ENCODE data around the gene FAM185A.
A peak's percentile ranks its signal among the peaks of the same experiment; 100 is the strongest.
"Not testable (repeated sequence)": the region's sequence is repeated elsewhere in the genome, so short reads cannot be mapped to it uniquely, and the experiment has no call there.

The FAM185A gene

DNA sequence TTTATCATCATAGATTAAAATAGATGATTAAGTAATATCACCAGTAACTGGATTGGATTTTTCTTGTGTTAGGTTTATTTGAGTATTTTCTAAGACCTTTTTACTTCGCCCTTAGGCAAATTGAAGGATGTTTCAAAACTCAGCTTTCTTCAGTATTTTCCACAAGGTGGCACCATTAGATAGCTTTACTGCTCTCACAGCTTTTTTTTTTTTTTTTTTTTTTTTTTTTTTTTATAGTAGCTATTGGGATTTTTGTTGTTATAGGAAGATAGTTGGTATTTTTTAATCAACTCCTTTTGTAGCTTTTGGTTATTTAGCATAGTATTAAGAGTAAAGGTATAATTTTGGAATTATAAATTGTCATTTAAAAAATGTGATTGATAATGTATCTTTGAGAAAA lies 9.4 kb downstream of the FAM185A start:
- H3K27me3 Mint-ChIP-seq (ENCODE audit: low read depth, poor library complexity); DNase-seq; H3K27ac Mint-ChIP-seq; H3K4me1 Mint-ChIP-seq; H3K9me3 Mint-ChIP-seq; H3K4me3 Mint-ChIP-seq; H3K36me3 Mint-ChIP-seq (ENCODE audit: low read depth): not testable (repeated sequence)
- TF ChIP-seq, protein P1, sequence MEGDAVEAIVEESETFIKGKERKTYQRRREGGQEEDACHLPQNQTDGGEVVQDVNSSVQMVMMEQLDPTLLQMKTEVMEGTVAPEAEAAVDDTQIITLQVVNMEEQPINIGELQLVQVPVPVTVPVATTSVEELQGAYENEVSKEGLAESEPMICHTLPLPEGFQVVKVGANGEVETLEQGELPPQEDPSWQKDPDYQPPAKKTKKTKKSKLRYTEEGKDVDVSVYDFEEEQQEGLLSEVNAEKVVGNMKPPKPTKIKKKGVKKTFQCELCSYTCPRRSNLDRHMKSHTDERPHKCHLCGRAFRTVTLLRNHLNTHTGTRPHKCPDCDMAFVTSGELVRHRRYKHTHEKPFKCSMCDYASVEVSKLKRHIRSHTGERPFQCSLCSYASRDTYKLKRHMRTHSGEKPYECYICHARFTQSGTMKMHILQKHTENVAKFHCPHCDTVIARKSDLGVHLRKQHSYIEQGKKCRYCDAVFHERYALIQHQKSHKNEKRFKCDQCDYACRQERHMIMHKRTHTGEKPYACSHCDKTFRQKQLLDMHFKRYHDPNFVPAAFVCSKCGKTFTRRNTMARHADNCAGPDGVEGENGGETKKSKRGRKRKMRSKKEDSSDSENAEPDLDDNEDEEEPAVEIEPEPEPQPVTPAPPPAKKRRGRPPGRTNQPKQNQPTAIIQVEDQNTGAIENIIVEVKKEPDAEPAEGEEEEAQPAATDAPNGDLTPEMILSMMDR (IDR thresholded peaks at IDR 0.05): peak; percentile 43

DNA sequence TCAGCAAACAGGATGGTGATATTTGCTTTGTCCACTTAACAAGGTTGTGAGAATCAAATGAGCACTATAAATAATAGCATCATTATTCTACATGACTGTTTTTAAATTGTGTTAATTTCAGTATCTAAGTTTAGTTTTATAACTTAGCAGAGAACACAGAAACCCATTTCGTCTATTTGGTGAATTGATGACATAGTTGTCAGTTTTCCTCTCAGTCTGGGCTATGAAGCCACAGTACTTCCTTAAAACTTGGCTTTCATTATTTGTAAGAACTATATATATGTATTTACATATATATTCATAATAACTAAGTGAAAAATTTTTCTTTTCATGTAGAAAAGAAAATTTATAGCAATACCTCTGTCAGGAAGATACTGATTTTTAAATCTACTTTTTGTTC lies 11.1 kb downstream of the FAM185A start:
- not testable (repeated sequence) for H3K4me1 Mint-ChIP-seq; DNase-seq; H3K27ac Mint-ChIP-seq; H3K9me3 Mint-ChIP-seq; H3K4me3 Mint-ChIP-seq; H3K27me3 Mint-ChIP-seq (ENCODE audit: low read depth, poor library complexity); H3K36me3 Mint-ChIP-seq (ENCODE audit: low read depth)

DNA sequence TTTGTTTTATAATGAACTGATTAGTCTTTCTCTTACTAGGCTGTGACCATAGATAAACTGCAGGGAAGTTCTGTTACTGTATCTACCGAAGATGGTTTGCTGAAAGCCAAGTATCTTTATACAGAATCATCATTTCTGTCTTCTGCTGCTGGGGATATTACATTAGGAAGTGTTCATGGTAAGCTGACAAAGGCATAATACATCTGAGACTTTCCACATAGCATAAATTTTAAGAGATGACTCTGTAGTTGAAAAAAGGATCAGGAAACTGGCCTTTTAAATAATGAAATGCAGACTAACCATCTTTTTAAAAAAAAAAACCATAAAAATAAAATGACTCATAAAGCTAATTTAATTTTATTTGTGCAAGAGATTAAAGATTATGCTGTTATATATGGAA lies 12.4 kb downstream of the FAM185A start:
- not testable (repeated sequence) for H3K4me1 Mint-ChIP-seq; H3K36me3 Mint-ChIP-seq (ENCODE audit: low read depth); H3K9me3 Mint-ChIP-seq; H3K27ac Mint-ChIP-seq; H3K27me3 Mint-ChIP-seq (ENCODE audit: low read depth, poor library complexity); DNase-seq; H3K4me3 Mint-ChIP-seq

DNA sequence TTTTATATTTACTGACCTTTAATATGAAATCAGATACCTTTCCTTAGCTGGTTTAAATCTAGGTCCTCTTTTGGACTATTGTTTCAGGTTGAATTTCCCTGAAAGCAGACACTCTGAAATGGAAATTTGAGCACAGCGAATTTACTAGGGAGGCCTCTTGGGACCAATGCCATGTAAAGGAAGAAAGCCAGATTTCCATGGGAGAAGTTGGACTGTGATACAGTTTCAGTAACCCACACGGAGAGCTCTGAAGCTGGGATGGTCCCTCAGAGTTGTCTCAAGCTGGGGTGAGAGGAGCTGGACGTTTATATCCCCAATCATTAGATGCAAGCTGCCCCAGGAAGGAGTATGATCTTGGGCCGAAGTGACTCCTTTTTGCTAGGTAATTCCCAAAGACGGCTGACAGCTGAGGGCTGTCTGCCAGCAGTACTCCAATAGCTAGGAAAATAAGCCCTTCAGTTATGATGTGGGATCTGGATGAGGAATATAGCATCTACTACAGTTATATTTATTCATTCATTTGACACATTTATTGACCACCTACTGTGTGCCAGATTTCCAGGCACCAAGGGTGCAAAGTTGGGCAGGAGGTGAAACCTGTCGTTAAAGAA lies 14.6 kb downstream of the FAM185A start:
- H3K4me3 Mint-ChIP-seq; DNase-seq; H3K36me3 Mint-ChIP-seq (ENCODE audit: low read depth); H3K4me1 Mint-ChIP-seq; H3K27me3 Mint-ChIP-seq (ENCODE audit: low read depth, poor library complexity); H3K27ac Mint-ChIP-seq; H3K9me3 Mint-ChIP-seq: not testable (repeated sequence)

DNA sequence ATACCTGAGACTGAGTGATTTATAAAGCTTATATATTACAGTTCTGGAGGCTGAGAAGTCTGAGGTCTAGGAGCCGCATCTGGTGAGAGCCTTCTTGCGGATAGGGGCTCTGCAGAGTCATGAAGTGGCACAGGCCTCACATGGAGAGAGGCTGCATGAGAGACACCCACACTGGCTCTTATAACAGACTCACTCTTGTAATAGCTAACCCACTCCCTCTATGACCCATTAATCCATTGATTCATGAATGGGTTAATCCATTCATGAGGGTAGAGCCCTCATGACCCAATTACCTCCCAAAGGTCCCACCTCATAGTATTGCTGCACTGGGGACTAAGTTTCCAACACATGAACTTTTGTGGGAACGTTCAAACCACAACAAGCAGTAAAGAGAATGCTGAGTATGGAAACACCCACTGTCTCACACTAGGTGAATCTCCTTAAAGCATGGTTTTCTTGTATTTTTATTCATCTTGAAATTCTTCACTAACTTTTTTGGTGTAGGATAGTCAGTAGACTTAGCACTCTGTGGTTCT lies 20.9 kb downstream of the FAM185A start:
- not testable (repeated sequence) for H3K27ac Mint-ChIP-seq; H3K4me3 Mint-ChIP-seq; H3K4me1 Mint-ChIP-seq; DNase-seq; H3K9me3 Mint-ChIP-seq; H3K27me3 Mint-ChIP-seq (ENCODE audit: low read depth, poor library complexity)
- H3K36me3 Mint-ChIP-seq (ENCODE audit: low read depth): peaks cover 12% of the 10 kb centered on the region

DNA sequence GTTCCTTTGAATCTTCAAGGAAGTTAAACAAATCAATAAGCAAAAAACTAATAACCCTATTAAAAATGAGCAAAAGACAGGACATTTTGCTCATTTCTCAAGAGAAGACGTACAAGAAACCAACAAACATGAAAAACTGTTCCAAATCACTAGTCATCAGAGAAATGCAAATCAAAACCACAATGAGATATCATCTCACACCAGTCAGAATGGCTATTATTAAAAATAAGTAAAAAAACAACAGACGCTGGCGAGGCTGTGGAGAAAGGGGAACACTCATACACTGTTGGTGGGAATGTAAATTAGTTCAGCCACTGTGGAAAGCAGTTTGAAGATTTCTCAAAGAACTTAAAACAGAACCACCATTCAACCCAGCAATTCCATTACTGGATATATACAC lies 21.7 kb downstream of the FAM185A start:
- H3K27me3 Mint-ChIP-seq (ENCODE audit: low read depth, poor library complexity); H3K27ac Mint-ChIP-seq; H3K4me3 Mint-ChIP-seq; H3K9me3 Mint-ChIP-seq; H3K4me1 Mint-ChIP-seq; DNase-seq: not testable (repeated sequence)
- H3K36me3 Mint-ChIP-seq (ENCODE audit: low read depth): peaks cover 12% of the 10 kb centered on the region

DNA sequence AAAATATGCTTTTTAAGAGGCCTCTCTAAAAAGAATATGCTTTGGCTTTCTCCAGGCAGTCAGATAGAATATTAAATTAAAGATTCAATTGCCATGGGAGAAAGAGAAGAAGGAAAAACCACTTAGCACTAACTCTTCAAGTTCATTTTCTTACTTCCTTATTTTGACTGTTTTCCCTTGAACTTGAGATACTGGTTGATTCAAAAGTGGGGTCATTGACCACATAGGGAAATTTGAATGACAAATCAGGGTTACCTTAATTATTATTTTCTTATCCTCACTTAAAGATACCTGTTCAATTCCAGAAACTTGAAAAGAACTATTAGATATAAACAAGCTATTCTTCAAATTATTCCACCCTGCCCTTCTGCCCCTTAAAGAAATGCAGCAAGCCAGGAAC lies 27.4 kb downstream of the FAM185A start:
- H3K4me1 Mint-ChIP-seq, DNase-seq: not testable (repeated sequence)

DNA sequence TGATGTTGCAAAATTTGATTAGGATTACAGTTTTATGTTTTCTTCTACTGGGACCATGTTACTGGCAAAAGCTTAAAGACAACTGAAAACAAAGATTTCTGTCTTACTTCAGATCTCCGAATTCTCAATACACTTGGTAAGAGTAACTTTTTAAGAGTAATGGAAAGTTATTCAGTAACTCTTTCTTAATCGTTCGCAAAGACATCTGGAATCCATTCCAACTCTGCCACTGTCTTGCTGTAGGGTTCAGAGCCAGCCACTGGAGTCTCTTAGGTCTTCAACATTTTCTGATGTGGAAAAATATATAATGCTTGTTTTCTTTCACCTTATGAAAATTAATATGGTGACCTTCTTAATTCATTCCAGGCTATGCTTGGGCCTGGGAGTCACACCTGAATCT lies 29.9 kb downstream of the FAM185A start:
- H3K4me1 Mint-ChIP-seq, H3K4me3 Mint-ChIP-seq: not testable (repeated sequence)
- peaks cover 51% of the 10 kb centered on the region for H3K36me3 Mint-ChIP-seq (ENCODE audit: low read depth)

More for the DNA sequence above, 27.4 kb downstream of the FAM185A start:
- H3K4me3 Mint-ChIP-seq; H3K27ac Mint-ChIP-seq; H3K27me3 Mint-ChIP-seq (ENCODE audit: low read depth, poor library complexity): not testable (repeated sequence)
- Mint-ChIP-seq H3K9me3 (peaks cover 18% of the 10 kb centered on the region), H3K36me3 (ENCODE audit: low read depth) (peaks cover 41% of the 10 kb centered on the region)

DNA sequence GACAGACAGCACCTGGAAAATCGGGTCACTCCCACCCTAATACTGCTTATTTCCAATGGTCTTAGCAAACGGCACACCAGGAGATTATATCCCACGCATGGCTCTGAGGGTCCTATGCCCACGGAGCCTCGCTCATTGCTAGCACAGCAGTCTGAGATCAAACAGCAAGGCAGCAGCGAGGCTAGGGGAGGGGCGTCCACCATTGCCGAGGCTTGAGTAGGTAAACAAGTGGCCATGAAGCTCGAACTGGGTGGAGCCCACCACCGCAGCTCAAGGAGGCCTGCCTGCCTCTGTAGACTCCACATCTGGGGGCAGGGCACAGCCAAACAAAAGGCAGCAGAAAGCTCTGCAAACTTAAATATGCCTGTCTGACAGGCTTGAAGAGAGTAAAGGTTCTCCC lies 32.1 kb downstream of the FAM185A start:
- H3K4me3 Mint-ChIP-seq; DNase-seq; H3K27me3 Mint-ChIP-seq (ENCODE audit: low read depth, poor library complexity); H3K4me1 Mint-ChIP-seq; H3K27ac Mint-ChIP-seq: not testable (repeated sequence)
- Mint-ChIP-seq H3K36me3 (ENCODE audit: low read depth) (peaks cover 47% of the 10 kb centered on the region), H3K9me3 (peaks cover 39% of the 10 kb centered on the region)

More for the DNA sequence above, 29.9 kb downstream of the FAM185A start:
- peaks cover 31% of the 10 kb centered on the region for H3K9me3 Mint-ChIP-seq
- H3K27ac Mint-ChIP-seq; DNase-seq; H3K27me3 Mint-ChIP-seq (ENCODE audit: low read depth, poor library complexity): not testable (repeated sequence)

DNA sequence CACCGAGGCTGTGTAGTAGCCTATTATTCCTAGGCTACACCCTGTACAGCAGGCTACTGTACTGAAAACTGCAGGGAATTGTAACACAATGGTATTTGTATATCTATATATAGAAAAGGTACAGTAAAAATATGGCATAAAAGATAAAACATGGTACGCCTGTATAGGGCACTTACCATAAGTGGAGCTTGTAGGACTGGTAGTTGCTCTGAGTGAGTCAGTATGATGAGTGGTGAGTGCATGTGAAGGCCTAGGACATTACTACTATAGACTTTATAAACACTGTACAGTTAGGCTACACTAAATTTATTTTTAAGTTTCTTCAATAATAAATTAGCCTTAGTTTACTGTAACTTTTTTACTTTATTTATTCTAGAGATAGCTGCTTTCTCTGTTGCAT lies 40.0 kb downstream of the FAM185A start:
- H3K27ac Mint-ChIP-seq; H3K4me1 Mint-ChIP-seq; H3K4me3 Mint-ChIP-seq; H3K9me3 Mint-ChIP-seq; H3K27me3 Mint-ChIP-seq (ENCODE audit: low read depth, poor library complexity); DNase-seq: not testable (repeated sequence)
- peaks cover 11% of the 10 kb centered on the region for H3K36me3 Mint-ChIP-seq (ENCODE audit: low read depth)

DNA sequence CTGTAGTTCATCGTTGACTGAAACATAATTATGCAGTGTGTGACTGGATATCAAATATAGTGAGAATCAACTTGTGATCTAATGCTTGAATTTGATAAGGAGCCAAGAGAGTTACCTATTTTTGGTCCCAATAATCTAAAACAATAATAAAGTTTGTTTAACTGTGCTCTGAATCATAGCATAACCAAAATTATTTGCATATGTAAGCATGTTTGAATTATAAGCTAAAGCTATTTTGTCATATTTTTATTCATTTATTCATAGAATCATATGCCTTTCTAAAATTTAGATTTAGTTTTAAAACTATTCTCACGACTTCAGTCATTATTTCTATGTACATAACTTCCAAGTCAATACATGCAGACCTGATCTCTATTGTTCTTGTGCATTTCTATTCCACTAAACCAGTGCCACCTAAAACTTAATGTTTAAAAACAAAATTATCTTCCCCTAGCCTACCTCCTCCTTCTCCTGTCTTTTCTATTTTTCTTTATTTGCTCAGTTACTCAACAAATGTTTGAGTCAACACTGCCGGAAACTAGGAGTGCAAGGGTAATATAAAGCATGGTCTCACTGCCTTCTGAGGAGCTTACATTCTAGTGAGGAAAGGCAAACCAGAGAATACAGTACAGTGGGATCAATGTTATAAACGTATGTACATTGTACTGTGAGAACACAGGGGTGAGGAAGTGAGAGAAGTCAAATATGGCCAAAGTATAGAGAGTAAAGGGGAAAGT lies 41.7 kb downstream of the FAM185A start:
- H3K27ac Mint-ChIP-seq; H3K4me3 Mint-ChIP-seq; H3K9me3 Mint-ChIP-seq; H3K27me3 Mint-ChIP-seq (ENCODE audit: low read depth, poor library complexity); DNase-seq; H3K4me1 Mint-ChIP-seq: not testable (repeated sequence)
- peaks cover 21% of the 10 kb centered on the region for H3K36me3 Mint-ChIP-seq (ENCODE audit: low read depth)

DNA sequence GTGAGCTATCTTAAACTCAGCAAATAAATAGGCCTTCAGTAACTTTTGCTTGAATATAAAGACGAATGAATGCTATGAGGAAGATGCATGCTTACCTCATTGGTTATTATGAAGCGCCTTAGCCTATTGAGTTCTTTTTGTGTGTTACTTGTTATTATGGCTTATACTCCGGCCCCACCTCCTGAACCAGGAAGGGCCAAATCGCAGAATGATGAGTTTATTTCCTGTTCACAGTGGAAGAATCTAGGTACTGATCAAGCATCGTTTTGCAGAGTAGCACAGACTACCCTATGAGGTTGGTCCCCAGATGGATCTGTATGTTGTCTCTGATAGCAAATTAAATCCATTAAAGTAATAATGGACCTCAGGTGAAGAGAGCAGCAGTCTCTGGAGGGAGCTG lies 42.6 kb downstream of the FAM185A start:
- peaks cover 14% of the 10 kb centered on the region for H3K9me3 Mint-ChIP-seq
- not testable (repeated sequence) for H3K4me1 Mint-ChIP-seq; H3K27ac Mint-ChIP-seq; H3K27me3 Mint-ChIP-seq (ENCODE audit: low read depth, poor library complexity); H3K4me3 Mint-ChIP-seq; DNase-seq
- H3K36me3 Mint-ChIP-seq (ENCODE audit: low read depth): peaks cover 30% of the 10 kb centered on the region

DNA sequence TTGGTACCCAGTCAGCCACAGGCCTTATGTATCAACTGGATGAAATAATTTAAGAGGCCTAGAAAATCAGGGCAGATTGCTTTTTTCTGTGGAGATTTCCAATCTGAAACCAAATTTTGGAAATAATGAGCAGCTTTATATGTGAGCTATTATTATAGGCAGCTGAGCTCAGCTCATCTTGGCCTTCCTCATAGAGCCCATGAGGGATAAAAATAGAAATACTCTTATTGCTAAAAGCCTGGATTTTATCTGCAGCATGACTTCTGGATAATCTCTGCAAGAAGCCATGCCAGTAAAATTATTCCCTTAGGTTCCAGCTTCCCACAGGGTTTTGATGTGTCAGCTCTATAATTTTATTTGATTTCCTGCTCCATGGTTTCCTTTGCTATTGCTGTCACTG lies 43.0 kb downstream of the FAM185A start:
- not testable (repeated sequence) for H3K27me3 Mint-ChIP-seq (ENCODE audit: low read depth, poor library complexity); H3K4me1 Mint-ChIP-seq; DNase-seq; H3K27ac Mint-ChIP-seq; H3K4me3 Mint-ChIP-seq
- Mint-ChIP-seq H3K36me3 (ENCODE audit: low read depth) (peaks cover 34% of the 10 kb centered on the region), H3K9me3 (peaks cover 18% of the 10 kb centered on the region)

DNA sequence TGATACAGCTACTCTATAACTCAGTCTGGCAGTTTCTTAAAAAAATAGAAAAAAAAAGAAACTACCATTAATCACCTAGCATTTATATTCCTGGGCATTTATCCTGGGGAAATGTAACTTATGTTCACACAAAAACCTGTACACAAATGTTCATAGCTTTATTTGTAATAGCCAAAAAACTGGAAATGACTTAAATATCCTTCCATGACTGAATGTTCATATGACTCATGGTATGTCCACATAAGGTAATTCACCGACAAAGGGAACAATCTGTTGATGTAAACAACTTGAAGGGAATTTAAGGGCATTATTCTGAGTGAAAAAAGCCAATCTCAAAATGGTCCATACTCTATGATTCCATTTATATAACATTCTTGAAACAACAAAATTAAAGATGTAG lies 45.8 kb downstream of the FAM185A start:
- not testable (repeated sequence) for H3K27ac Mint-ChIP-seq; H3K4me1 Mint-ChIP-seq; H3K27me3 Mint-ChIP-seq (ENCODE audit: low read depth, poor library complexity); H3K4me3 Mint-ChIP-seq; DNase-seq
- Mint-ChIP-seq H3K9me3 (peaks cover 36% of the 10 kb centered on the region), H3K36me3 (ENCODE audit: low read depth) (peaks cover 54% of the 10 kb centered on the region)
